Mesothelial cell of epicardium (in vitro differentiated cells): ENCODE results near the gene ANXA2. TPM values are rescaled to one million over a fixed set of nuclear protein-coding genes. Genes with fewer than 3 reads are reported as not detected.

ENCODE experiments used
- DNase-seq, 2 experiments: peaks; one replicate each; pipeline ENCODE4 v3.0.0; 2021; ENCODE audit warnings: low spot score in 2 of 2; ENCODE audit not compliant: unreplicated experiment in 2 of 2
- H3K27ac Mint-ChIP-seq: 2 replicates; pipeline ENCODE4 v1.8.0; 2021; ENCODE audit warnings: mixed read lengths
- H3K27me3 Mint-ChIP-seq: 2 replicates; pipeline ENCODE4 v1.8.0; 2021; ENCODE audit warnings: low read depth, mixed read lengths
- H3K36me3 Mint-ChIP-seq: 2 replicates; pipeline ENCODE4 v1.8.0; 2021; ENCODE audit warnings: mixed read lengths
- H3K4me1 Mint-ChIP-seq: 2 replicates; pipeline ENCODE4 v1.8.0; 2021; ENCODE audit warnings: mixed read lengths
- H3K4me3 Mint-ChIP-seq: 2 replicates; pipeline ENCODE4 v1.8.0; 2021; ENCODE audit warnings: mild to moderate bottlenecking, moderate library complexity, mixed read lengths
- H3K9me3 Mint-ChIP-seq: 2 replicates; pipeline ENCODE4 v1.8.0; 2021; ENCODE audit warnings: mixed read lengths
- CTCF ChIP-seq: fragments of 200-600 bp; sonication (generic); IDR thresholded peaks from one replicate; pipeline ENCODE4 v1.5.0; 2021; ENCODE audit warnings: antibody characterized with exemption; ENCODE audit not compliant: unreplicated experiment
- total RNA-seq: library from RNA; stranded (reverse); gene quantifications from 3 replicates; pipeline ENCODE4 v1.2.1, GENCODE V29; 2021

Gene ANXA2
- total RNA-seq, 1 donor from 2014 or later, result 1,040 TPM

- no peak for TF ChIP-seq CTCF
Measured at GRCh38 chr15:60395276-60396011, 2.3 kb downstream of the ANXA2 start.

GRCh38 chr15:60394689-60395097 is 3.1 kb downstream of the ANXA2 start:
- no peak for DNase-seq
- peak overlapping the region; percentile 90 for H3K4me3 Mint-ChIP-seq
- no peaks in the 10 kb centered on the region for H3K9me3 Mint-ChIP-seq
- peak overlapping the region; percentile 99 for H3K27ac Mint-ChIP-seq
- peaks cover 79% of the 10 kb centered on the region for H3K4me1 Mint-ChIP-seq
- TF ChIP-seq CTCF, result no peak
- peaks cover 3% of the 10 kb centered on the region for H3K27me3 Mint-ChIP-seq
- peaks cover 4% of the 10 kb centered on the region for H3K36me3 Mint-ChIP-seq

More at GRCh38 chr15:60395276-60396011, 2.3 kb downstream of the ANXA2 start:
- no peak for DNase-seq
- peak overlapping the region; percentile 99 for H3K27ac Mint-ChIP-seq
- H3K9me3 Mint-ChIP-seq, result no peaks in the 10 kb centered on the region
- peaks cover 3% of the 10 kb centered on the region for H3K27me3 Mint-ChIP-seq
- H3K36me3 Mint-ChIP-seq, result peaks cover 4% of the 10 kb centered on the region
- peak overlapping the region; percentile 90 for H3K4me3 Mint-ChIP-seq
- peaks cover 79% of the 10 kb centered on the region for H3K4me1 Mint-ChIP-seq

GRCh38 chr15:60392986-60393790 is 4.6 kb downstream of the ANXA2 start:
- H3K4me1 Mint-ChIP-seq, result peaks cover 79% of the 10 kb centered on the region
- no peak for DNase-seq
- no peak for TF ChIP-seq CTCF
- peak overlapping the region; percentile 99 for H3K27ac Mint-ChIP-seq
- H3K36me3 Mint-ChIP-seq, result peaks cover 4% of the 10 kb centered on the region
- H3K27me3 Mint-ChIP-seq, result no peaks in the 10 kb centered on the region
- peak overlapping the region; percentile 90 for H3K4me3 Mint-ChIP-seq
- no peaks in the 10 kb centered on the region for H3K9me3 Mint-ChIP-seq

GRCh38 chr15:60392601-60392985 is 5.2 kb downstream of the ANXA2 start:
- TF ChIP-seq CTCF, result no peak
- DNase-seq, result no peak
- H3K9me3 Mint-ChIP-seq, result no peaks in the 10 kb centered on the region
- peak overlapping the region; percentile 99 for H3K27ac Mint-ChIP-seq
- peaks cover 80% of the 10 kb centered on the region for H3K4me1 Mint-ChIP-seq
- H3K4me3 Mint-ChIP-seq, result peak overlapping the region; percentile 90
- no peaks in the 10 kb centered on the region for H3K27me3 Mint-ChIP-seq
- peaks cover 6% of the 10 kb centered on the region for H3K36me3 Mint-ChIP-seq

- Mint-ChIP-seq H3K4me3 (peak overlapping the region; percentile 55), H3K27ac (peak overlapping the region; percentile 98), H3K9me3 (no peaks in the 10 kb centered on the region), H3K27me3 (no peaks in the 10 kb centered on the region), H3K36me3 (peaks cover 10% of the 10 kb centered on the region), H3K4me1 (peaks cover 88% of the 10 kb centered on the region)
- no peak for DNase-seq
- no peak for TF ChIP-seq CTCF
Measured at GRCh38 chr15:60391722-60392315, 6.0 kb downstream of the ANXA2 start.
